Choroid plexus epithelial cell (primary cell): ENCODE data around the gene RCBTB2.
"Not testable (repeated sequence)": the region's sequence is repeated elsewhere in the genome, so short reads cannot be mapped to it uniquely, and the experiment has no call there.

Experiments used
- DNase-seq: peaks from one replicate; pipeline ENCODE4 v3.0.0-alpha.2; 2010; ENCODE audit warnings: low read depth
- H3K4me3 ChIP-seq: 2 replicates; pipeline ENCODE4 v1.5.1; 2011; ENCODE audit warnings: low read depth, mild to moderate bottlenecking, control low read depth, low read length, moderate library complexity
- CTCF ChIP-seq: conservative IDR thresholded peaks from 2 replicates; pipeline ENCODE4 v1.5.1; 2011; ENCODE audit warnings: low read depth, mild to moderate bottlenecking, control low read depth, inconsistent platforms, low read length, moderate library complexity

Gene RCBTB2

DNA sequence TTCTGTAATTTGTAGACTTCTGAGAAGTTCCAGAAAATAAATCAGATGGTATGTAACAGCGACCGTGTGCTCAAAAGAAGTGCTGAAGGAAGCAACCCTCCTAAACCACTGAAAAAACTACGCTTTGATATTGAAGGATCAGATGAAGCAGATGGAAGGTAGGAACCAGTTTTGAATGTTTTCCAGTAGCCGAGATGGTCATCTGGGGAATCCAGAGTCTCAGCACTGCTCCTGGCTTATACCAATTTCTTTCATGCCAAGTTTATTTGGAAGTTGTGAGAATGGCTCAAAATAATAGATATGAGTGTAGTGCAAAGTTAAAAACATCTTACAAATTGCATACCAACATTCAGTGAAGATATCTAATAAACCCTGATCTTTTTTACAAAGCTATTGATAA is 56.2 kb downstream of the RCBTB2 start:
- no peak overlapping the region for H3K4me3 ChIP-seq
- no peak for DNase-seq

GRCh38 chr13:48476215-48476614 is 56.7 kb downstream of the RCBTB2 start:
- no peak for TF ChIP-seq CTCF

More for the DNA sequence above, 56.2 kb downstream of the RCBTB2 start:
- no peak for TF ChIP-seq CTCF

GRCh38 chr13:48475230-48475629 is 57.6 kb downstream of the RCBTB2 start:
- no peak for TF ChIP-seq CTCF

More at GRCh38 chr13:48476215-48476614, 56.7 kb downstream of the RCBTB2 start:
- no peak for DNase-seq
- no peak overlapping the region for H3K4me3 ChIP-seq

GRCh38 chr13:48457578-48458242 is 75.2 kb downstream of the RCBTB2 start:
- no peak overlapping the region for H3K4me3 ChIP-seq
- no peak for TF ChIP-seq CTCF

More at GRCh38 chr13:48475230-48475629, 57.6 kb downstream of the RCBTB2 start:
- H3K4me3 ChIP-seq: no peak overlapping the region
- no peak for DNase-seq

GRCh38 chr13:48456546-48456945 is 76.3 kb downstream of the RCBTB2 start:
- TF ChIP-seq CTCF: no peak
- no peak overlapping the region for H3K4me3 ChIP-seq
- no peak for DNase-seq

More at GRCh38 chr13:48457578-48458242, 75.2 kb downstream of the RCBTB2 start:
- DNase-seq: no peak

DNA sequence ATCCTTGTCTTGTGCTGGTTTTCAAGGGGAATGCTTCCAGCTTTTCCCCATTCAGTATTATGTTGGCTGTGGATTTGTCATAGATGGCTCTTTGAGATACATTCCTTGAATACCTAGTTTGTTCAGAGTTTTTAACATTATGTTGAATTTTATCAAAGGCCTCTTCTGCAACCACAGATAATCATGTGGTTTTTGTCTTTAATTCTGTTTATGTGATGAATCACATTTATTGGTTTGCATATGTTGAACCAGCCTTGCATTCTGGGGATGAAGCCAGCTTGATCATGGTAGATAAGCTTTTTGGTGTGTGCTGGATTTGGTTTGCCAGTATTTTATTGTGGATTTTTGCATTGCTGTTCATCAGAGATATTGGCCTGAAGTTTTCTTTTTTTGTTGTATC is 81.7 kb downstream of the RCBTB2 start:
- not testable (repeated sequence) for H3K4me3 ChIP-seq, DNase-seq

DNA sequence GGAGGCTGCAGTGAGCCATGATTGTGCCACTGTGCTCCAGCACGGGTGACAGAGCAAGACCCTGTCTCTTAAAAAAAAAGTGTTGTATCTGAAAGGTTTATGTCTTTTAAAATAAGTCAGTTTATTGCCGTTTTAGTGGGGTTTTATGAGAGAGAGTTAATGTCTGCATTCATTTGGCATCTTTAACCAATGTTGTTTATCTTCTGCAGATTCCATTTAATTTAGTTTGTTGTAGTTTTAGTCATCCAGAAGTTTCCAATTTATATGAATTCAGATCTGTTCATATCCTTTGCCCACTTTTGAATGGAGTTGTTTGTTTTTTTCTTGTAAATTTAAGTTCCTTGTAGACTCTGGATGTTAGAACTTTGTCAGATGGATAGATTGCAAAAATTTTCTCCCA is 83.2 kb downstream of the RCBTB2 start:
- no peak overlapping the region for H3K4me3 ChIP-seq
- no peak for DNase-seq
- no peak for TF ChIP-seq CTCF
